D721Med (cell line): ENCODE measurements around the gene TTLL11.

Experiments
- DNase-seq: peaks from one replicate; pipeline ENCODE4 v3.0.0; 2011; ENCODE audit warnings: low spot score; ENCODE audit not compliant: insufficient read length
- FAIRE-seq: peaks from 2 replicates; lab custom pipeline; 2011; peaks lifted over from hg19 to GRCh38; lab: Jason Lieb, UNC
- TF ChIP-seq, protein P1 (sequence below): IDR thresholded peaks from 2 replicates; pipeline ENCODE4 v1.5.1; 2012; ENCODE audit warnings: mild to moderate bottlenecking, control low read depth; ENCODE audit not compliant: insufficient read depth; ENCODE audit errors: missing control alignments

The TTLL11 gene

DNA sequence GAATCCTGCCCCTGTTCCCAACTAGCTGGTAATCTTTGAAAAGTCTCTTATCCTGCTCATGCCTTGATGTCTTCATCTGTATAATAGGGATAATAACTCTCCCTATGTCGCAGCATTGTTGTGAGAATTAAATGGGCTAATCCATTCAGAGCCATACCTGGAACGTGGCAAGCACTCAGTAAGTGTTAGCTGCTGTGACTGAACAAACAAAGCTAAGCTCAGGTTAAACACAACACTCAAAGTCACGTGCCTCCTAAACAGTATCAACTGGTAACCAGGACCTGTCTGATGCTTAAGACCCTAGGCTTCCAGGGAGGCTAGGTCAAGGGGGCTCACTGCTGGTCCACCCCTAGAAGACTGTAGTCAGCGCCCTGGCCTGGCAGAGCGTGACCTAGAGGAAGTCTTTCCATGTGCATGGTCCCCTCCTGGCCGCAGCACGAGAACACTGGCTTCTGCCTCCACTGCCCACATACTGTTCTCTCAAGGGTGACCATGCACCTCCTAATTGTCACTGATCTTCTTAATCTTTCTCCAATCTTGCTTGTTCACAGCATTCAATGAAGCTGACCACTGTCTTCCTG, 211.1 kb downstream of the TTLL11 start:
- FAIRE-seq (no peak), DNase-seq (no peak)
- TF ChIP-seq, protein P1, sequence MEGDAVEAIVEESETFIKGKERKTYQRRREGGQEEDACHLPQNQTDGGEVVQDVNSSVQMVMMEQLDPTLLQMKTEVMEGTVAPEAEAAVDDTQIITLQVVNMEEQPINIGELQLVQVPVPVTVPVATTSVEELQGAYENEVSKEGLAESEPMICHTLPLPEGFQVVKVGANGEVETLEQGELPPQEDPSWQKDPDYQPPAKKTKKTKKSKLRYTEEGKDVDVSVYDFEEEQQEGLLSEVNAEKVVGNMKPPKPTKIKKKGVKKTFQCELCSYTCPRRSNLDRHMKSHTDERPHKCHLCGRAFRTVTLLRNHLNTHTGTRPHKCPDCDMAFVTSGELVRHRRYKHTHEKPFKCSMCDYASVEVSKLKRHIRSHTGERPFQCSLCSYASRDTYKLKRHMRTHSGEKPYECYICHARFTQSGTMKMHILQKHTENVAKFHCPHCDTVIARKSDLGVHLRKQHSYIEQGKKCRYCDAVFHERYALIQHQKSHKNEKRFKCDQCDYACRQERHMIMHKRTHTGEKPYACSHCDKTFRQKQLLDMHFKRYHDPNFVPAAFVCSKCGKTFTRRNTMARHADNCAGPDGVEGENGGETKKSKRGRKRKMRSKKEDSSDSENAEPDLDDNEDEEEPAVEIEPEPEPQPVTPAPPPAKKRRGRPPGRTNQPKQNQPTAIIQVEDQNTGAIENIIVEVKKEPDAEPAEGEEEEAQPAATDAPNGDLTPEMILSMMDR, result no peak

DNA sequence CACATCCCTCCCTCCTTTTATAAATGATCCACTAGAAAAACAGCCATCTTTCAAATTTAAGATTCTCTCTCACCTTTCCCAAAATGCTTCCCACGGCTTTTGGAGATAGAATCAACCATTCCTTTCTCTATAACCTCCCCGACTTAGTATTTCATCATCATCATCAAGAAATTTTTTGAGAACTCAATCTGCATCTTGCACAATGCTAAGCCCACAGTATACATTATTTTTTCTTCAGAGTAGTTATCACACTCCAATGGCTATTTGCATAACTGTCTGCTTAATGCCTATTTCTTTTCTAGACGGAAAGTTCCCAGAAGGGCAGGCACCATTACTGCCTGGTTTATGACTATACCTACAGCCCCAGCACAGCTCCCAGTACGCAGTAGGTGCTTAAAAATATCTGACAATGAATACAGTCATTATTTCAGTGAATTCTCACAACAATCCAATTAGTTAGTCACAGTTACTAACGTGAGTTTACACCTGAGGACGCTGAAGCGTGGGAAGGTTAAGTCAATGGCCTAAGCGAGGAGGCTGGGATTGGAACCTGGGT, 212.7 kb downstream of the TTLL11 start:
- FAIRE-seq (no peak), DNase-seq (no peak)
- TF ChIP-seq, protein P1, result no peak

DNA sequence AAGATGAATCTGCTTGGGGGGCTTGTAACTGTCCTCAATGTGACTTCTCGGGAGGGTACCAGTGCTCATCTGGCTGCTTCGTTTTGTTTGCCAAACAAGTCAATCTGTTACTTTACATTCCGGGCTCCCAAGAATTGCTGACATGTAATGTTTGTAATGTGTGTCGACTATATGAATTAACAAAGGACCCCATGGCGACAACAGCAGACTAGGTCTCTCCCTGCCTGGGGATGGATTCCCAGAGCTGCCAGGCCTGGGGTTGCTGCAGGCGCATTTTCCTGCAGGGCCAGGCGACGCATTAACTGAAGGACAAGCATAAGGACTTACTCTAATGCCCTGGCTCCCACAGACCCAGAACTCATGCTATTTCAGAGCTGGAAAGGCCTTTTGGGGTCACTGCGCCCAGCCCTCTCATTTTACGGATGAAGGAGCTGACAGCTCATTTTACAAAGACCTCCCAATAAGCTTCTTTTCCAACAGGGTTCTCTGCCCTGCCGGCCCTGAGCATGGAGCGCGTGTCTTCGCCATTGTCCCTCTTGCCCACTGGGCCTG, 214.8 kb downstream of the TTLL11 start:
- TF ChIP-seq, protein P1, result no peak
- DNase-seq (no peak), FAIRE-seq (no peak)

DNA sequence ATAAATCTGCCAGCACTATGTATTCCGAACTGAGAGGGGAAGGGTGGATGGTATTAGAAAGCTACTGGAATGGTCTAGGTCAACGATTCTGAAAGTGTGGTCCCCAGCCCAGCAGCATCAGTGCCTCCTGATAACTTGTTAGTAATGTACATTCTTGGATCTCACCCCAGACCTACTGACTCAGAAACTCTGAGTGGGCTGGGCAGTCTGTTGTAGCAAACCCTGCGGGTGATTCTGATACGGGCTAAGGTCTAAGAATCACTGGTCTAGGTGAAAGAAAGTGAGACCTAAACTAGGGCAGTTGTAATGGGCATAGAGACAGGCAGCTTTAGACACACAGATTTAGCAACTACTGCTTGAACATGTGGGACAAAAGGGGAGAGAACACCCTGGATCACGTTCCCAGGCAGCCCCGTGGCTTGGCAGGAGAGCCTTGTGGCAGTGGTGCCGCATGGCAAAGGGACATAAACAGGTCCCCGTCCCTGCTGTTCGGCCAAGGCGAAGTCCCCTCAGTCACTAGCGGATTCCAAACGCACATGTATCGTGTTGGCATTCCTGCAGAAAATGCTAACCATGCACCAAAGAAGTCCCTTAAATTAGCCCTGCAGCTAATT, 216.3 kb downstream of the TTLL11 start:
- DNase-seq (no peak), FAIRE-seq (no peak)
- TF ChIP-seq, protein P1, result no peak

DNA sequence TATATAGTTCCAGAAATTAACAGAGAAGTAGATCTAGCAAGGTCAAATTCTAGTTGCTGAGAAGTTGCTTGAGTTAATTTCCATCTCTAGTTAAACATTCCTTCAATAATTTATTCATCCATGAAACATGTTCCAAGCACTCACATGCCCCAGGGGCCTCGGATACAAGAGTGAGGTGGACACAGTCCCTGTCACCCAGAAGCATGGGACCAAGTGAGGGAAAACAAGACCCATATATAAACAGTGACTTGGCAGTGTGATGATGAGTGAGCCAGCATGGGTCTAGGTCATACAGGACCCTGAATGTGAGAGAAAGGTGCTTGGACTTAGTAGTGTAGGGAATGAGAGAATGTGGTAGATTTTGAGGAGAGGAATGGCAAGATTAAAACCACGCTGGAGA, 216.9 kb downstream of the TTLL11 start:
- TF ChIP-seq, protein P1, result no peak
- DNase-seq (no peak), FAIRE-seq (no peak)

DNA sequence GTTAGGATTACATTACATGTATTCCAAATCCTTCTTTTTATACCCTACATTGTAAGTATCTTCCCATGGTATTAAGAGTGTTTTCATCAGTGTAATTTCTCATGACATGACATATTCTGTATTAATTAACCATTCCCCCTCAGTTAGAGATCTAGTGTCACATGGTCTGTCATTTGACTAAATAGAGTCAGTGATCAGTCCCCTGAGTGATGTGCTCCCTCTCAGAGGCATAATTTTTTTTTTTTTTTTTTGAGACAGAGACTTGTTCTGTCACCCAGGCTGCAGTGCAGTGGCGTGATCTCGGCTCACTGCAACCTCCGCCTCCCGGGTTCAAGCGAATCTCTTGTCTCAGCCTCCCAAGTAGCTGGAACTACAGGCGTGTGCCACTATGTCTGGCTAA, 218.6 kb downstream of the TTLL11 start:
- FAIRE-seq (no peak), DNase-seq (no peak)
- TF ChIP-seq, protein P1, result no peak
